ENCODE data around the gene ZNF365. TPM values are rescaled to one million over a fixed set of nuclear protein-coding genes. Genes with fewer than 3 reads are reported as not detected.
A peak's percentile ranks its signal among the peaks of the same experiment; 100 is the strongest.

The ZNF365 gene
- total and polyA plus RNA-seq, 2 of the 8 experiments (the other 6 are each of a cell fraction or from before 2014, with no cell fraction given), result 0.41 to 0.43 TPM

- Histone ChIP-seq H3K18ac (ENCODE audit: extremely low read depth, low read length) (no peak overlapping the region), H3K9me3 (ENCODE audit: insufficient read depth in 2 of 2, low read depth in 1 of 2, low read length in 1 of 2) (peaks cover 0 to 3% of the 10 kb centered on the region in 2 experiments; a peak in 1 of 4 replicates), H2BK120ac (replicated peaks; ENCODE audit: low read depth, low read length) (no peak overlapping the region), H2BK15ac (ENCODE audit: low read length) (no peak overlapping the region), H2AK5ac (ENCODE audit: low read depth, low read length) (no peak overlapping the region), H3K4ac (replicated peaks; ENCODE audit: insufficient read length, low read depth, low read length) (no peak overlapping the region), H3K79me2 (ENCODE audit: control insufficient read depth in 1 of 2, insufficient read depth in 2 of 2, low read length in 2 of 2) (no peaks in the 10 kb centered on the region), H4K8ac (ENCODE audit: extremely low read depth, insufficient read depth, low read length) (no peak overlapping the region), H3K4me1 (replicated peaks in 1 of 4; ENCODE audit: control insufficient read depth in 3 of 4, insufficient read depth in 4 of 4, low read length in 3 of 4) (no peaks in the 10 kb centered on the region), H2BK20ac (ENCODE audit: low read length) (no peak overlapping the region), H3K36me3 (ENCODE audit: control insufficient read depth in 2 of 4, insufficient read depth in 4 of 4, low read length in 3 of 4) (no peaks in the 10 kb centered on the region), H2AFZ (ENCODE audit: low read length) (no peak overlapping the region), H2BK5ac (ENCODE audit: low read depth, low read length) (no peak overlapping the region), H3K9ac (replicated peaks in 1 of 4; ENCODE audit: extremely low read depth in 1 of 4, low read depth in 3 of 4, low read length in 3 of 4) (no peak overlapping the region), H3K14ac (ENCODE audit: insufficient read length) (no peak overlapping the region), H3K27ac (ENCODE audit: low read depth, low read length) (no peak overlapping the region), H4K91ac (replicated peaks; ENCODE audit: insufficient read length, low read length) (no peak overlapping the region), H3K27me3 (replicated peaks in 1 of 4; ENCODE audit: control insufficient read depth in 3 of 4, extremely low read depth in 1 of 4, insufficient read depth in 3 of 4, low read length in 3 of 4) (no peaks in the 10 kb centered on the region), H3K23me2 (ENCODE audit: low read depth, low read length) (no peaks in the 10 kb centered on the region), H4K5ac (ENCODE audit: insufficient read length, low read depth, low read length) (no peak overlapping the region), H3K23ac (ENCODE audit: insufficient read length) (no peak overlapping the region), H3K56ac (replicated peaks; ENCODE audit: insufficient read length, low read depth, low read length) (no peak overlapping the region), H3K79me1 (ENCODE audit: low read depth, low read length) (no peaks in the 10 kb centered on the region), H3K4me2 (ENCODE audit: insufficient read depth in 1 of 2, low read depth in 2 of 2, low read length in 2 of 2) (no peak overlapping the region), H2BK12ac (ENCODE audit: low read depth, low read length) (no peak overlapping the region), H4K20me1 (replicated peaks in 1 of 2; ENCODE audit: control insufficient read depth in 1 of 2, insufficient read depth in 2 of 2, low read length in 2 of 2) (no peaks in the 10 kb centered on the region), H3K4me3 (ENCODE audit: extremely low read depth in 1 of 4, insufficient read depth in 2 of 4, low read depth in 3 of 4, low read length in 4 of 4) (no peak overlapping the region)
- DNase-seq (ENCODE audit: low read depth in 1 of 2, low spot score in 2 of 2) (no peak), FAIRE-seq (no peak)
- ChIA-PET POLR2A (ENCODE audit: partially characterized antibody) (no interaction called here), CTCF (ENCODE audit: partially characterized antibody) (interaction anchor here (0.6 to 1.3 kb wide), 11 partner anchors 9 to 720 kb away, joined by 3 to 8 read pairs (median 3); no protein-coding TSS in a partner anchor)
- WGBS, 2 experiments (ENCODE audit: extremely low coverage in 1 of 2, insufficient coverage in 1 of 2, insufficient read length in 1 of 2, insufficient replicate concordance in 2 of 2, low coverage in 1 of 2, low lambda C conversion rate in 2 of 2, missing lambda C conversion rate in 1 of 2), result 96% methylated on average over 1 of the region's 1 CpG; no CpG with 5 or more reads in 1 of the 2 experiments
- TF ChIP-seq RAD21 (IDR thresholded peaks at IDR 0.05 in 1 of 2, conservative IDR thresholded peaks at IDR 0.05 in 1 of 2; ENCODE audit: low read depth in 2 of 2, low read length in 2 of 2), result peak; percentile 15 to 30; a peak in 2 of 4 replicates
- TF ChIP-seq HDAC2 (IDR thresholded peaks at IDR 0.05; ENCODE audit: borderline replicate concordance in 1 of 2, low read depth in 2 of 2, low read length in 2 of 2), result no peak
Measured at GRCh38 chr10:62414359-62414758, 40.2 kb downstream of the ZNF365 start.

Data from H1 (cell line).